ENCODE data around the gene REEP1. TPM values are rescaled to one million over a fixed set of nuclear protein-coding genes. Genes with fewer than 3 reads are reported as not detected.

Gene REEP1
- total RNA-seq, 1 experiment from 2014 or later = 5.3 TPM

DNA sequence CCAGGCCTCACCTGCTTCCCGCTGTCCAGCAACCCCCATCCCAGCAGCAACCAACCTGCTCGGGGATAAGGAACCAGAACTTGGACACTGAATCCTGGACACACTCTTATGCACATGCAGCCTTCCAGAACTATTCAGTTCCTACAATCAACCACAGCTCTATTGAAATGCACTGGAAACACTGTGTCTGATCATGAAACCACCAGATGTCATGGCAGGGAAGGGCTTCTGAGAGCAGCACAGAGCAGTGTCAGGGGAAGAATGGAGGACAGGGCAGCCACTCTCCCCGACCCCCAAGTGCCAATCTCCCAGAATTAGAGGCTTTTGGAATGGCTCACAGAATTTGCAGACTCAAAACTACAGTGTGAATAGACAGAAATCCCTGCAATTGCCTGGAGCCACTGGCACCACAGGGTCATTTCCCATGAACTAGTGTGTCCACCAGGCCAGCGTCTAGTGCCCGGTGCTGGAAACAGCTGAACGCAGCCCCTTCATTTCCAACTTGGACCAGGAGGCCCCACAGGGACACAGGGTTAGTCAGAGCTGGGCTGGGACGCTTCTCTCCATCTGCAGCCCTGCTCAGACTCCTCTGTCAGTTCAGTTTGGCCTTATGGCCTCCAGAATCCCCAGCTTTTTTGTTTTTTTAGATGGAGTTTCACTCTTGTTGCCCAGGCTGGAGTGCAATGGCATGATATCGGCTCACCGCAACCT, 112.6 kb downstream of the REEP1 start:
- no peak for DNase-seq
- Mint-ChIP-seq H3K4me3 (ENCODE audit: low read depth, unreplicated experiment) (no peak overlapping the region), H3K9me3 (ENCODE audit: low read depth, unreplicated experiment) (no peaks in the 10 kb centered on the region), H3K4me1 (ENCODE audit: low read depth, unreplicated experiment) (no peaks in the 10 kb centered on the region), H3K27ac (ENCODE audit: unreplicated experiment) (no peak overlapping the region), H3K27me3 (ENCODE audit: unreplicated experiment) (no peaks in the 10 kb centered on the region), H3K36me3 (ENCODE audit: insufficient read depth, unreplicated experiment) (no peaks in the 10 kb centered on the region)
- CTCF ChIA-PET = no interaction called here
- no peak for TF ChIP-seq CTCF (IDR thresholded peaks at IDR 0.05; ENCODE audit: unreplicated experiment)
- BruUV-seq (replicated peaks) = no TSS peak
- intact Hi-C loops (cut with micrococcal nuclease; ENCODE audit: unreplicated experiment) = loop anchor here (5.0 kb wide), 1 partner anchor 73 kb away; no protein-coding TSS in a partner anchor

DNA sequence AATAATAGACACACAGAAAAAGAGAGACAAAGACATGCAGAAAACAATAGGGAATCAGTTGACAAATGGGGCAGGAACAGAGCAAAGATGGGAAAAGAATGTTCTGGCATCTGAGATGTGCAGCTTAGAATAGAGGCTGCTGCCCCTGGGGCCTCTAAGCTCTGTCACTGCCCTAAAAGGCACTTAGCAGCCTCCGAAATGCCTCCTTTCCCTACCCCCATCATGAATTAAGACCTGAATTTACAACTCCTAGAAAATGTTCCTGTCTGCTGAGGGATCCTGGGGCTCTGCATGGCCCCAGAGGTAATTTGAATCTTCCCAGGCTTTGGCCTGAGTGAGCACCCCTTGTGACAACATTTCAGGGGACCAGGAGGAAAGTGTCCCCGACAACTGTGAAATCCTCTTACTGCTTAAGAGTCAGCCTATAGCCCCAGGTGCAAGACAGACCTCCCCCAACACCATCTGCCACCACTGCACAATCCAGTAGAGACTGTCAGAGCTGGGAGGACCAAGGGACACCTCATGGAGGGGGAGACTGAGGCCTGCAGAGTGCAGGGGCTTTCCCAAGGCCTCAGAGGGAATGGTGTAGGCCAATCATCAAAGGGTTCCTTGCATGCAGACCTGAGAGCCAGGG, 113.4 kb downstream of the REEP1 start:
- BruUV-seq (replicated peaks) = no TSS peak
- CTCF ChIA-PET = no interaction called here
- Mint-ChIP-seq H3K27me3 (ENCODE audit: unreplicated experiment) (no peaks in the 10 kb centered on the region), H3K27ac (ENCODE audit: unreplicated experiment) (no peak overlapping the region), H3K36me3 (ENCODE audit: insufficient read depth, unreplicated experiment) (no peaks in the 10 kb centered on the region), H3K9me3 (ENCODE audit: low read depth, unreplicated experiment) (no peaks in the 10 kb centered on the region), H3K4me1 (ENCODE audit: low read depth, unreplicated experiment) (no peaks in the 10 kb centered on the region), H3K4me3 (ENCODE audit: low read depth, unreplicated experiment) (no peak overlapping the region)
- intact Hi-C loops (cut with micrococcal nuclease; ENCODE audit: unreplicated experiment) = loop anchor here (5.0 kb wide), 1 partner anchor 73 kb away; no protein-coding TSS in a partner anchor
- TF ChIP-seq CTCF (IDR thresholded peaks at IDR 0.05; ENCODE audit: unreplicated experiment) = no peak
- no peak for DNase-seq

GRCh38 chr2:86223140-86223926, 114.1 kb downstream of the REEP1 start:
- Mint-ChIP-seq H3K9me3 (ENCODE audit: low read depth, unreplicated experiment) (no peaks in the 10 kb centered on the region), H3K4me1 (ENCODE audit: low read depth, unreplicated experiment) (no peaks in the 10 kb centered on the region), H3K27me3 (ENCODE audit: unreplicated experiment) (no peaks in the 10 kb centered on the region), H3K4me3 (ENCODE audit: low read depth, unreplicated experiment) (no peak overlapping the region), H3K36me3 (ENCODE audit: insufficient read depth, unreplicated experiment) (no peaks in the 10 kb centered on the region), H3K27ac (ENCODE audit: unreplicated experiment) (no peak overlapping the region)
- CTCF ChIA-PET = interaction anchor here (0.8 to 3.2 kb wide), 2 partner anchors 114 to 149 kb away, joined by 3 to 28 read pairs; no protein-coding TSS in a partner anchor
- TF ChIP-seq CTCF (IDR thresholded peaks at IDR 0.05; ENCODE audit: unreplicated experiment) = no peak
- DNase-seq = no peak
- intact Hi-C loops (cut with micrococcal nuclease; ENCODE audit: unreplicated experiment) = loop anchor here (5.0 kb wide), 1 partner anchor 74 kb away; no protein-coding TSS in a partner anchor
- BruUV-seq (replicated peaks) = no TSS peak

GRCh38 chr2:86221066-86221684, 116.3 kb downstream of the REEP1 start:
- no peaks in the 10 kb centered on the region for H3K36me3 Mint-ChIP-seq (ENCODE audit: insufficient read depth, unreplicated experiment)
- peak; percentile 62 for DNase-seq
- intact Hi-C loops (cut with micrococcal nuclease; ENCODE audit: unreplicated experiment) = loop anchor here (1.0 to 5.0 kb wide), 3 partner anchors 76 to 152 kb away; no protein-coding TSS in a partner anchor
- TF ChIP-seq CTCF (IDR thresholded peaks at IDR 0.05; ENCODE audit: unreplicated experiment) = peak; percentile 85
- BruUV-seq (replicated peaks) = no TSS peak
- CTCF ChIA-PET = interaction anchor here (0.7 to 3.2 kb wide), 7 partner anchors 18 to 173 kb away, joined by 3 to 28 read pairs (median 4); no protein-coding TSS in a partner anchor
- no peaks in the 10 kb centered on the region for H3K9me3 Mint-ChIP-seq (ENCODE audit: low read depth, unreplicated experiment)
- H3K27me3 Mint-ChIP-seq (ENCODE audit: unreplicated experiment) = no peaks in the 10 kb centered on the region
- H3K27ac Mint-ChIP-seq (ENCODE audit: unreplicated experiment) = no peak overlapping the region
- H3K4me1 Mint-ChIP-seq (ENCODE audit: low read depth, unreplicated experiment) = no peaks in the 10 kb centered on the region
- H3K4me3 Mint-ChIP-seq (ENCODE audit: low read depth, unreplicated experiment) = no peak overlapping the region
